HEK293 (cell line): ENCODE results near the gene ECM1.

Experiments
- BCL11A ChIP-seq: fragments of 450-650 bp; formaldehyde crosslinking; IDR thresholded peaks from 2 replicates; pipeline ENCODE4 v1.5.1; 2016; ENCODE audit warnings: low read depth, missing biosample characterization, missing genetic modification characterization
- FEZF1 ChIP-seq: fragments of 450-650 bp; formaldehyde crosslinking; IDR thresholded peaks from 2 replicates; pipeline ENCODE4 v1.5.1; 2016; ENCODE audit warnings: missing biosample characterization, missing genetic modification characterization
- GLIS1 ChIP-seq: fragments of 450-650 bp; formaldehyde crosslinking; IDR thresholded peaks from 2 replicates; pipeline ENCODE4 v1.5.1; 2016; ENCODE audit warnings: missing biosample characterization, missing genetic modification characterization
- KLF10 ChIP-seq: fragments of 450-650 bp; IDR thresholded peaks from 2 replicates; pipeline ENCODE4 v1.5.1; 2018; ENCODE audit warnings: missing biosample characterization, mild to moderate bottlenecking, missing genetic modification characterization
- KLF16 ChIP-seq: fragments of 450-650 bp; formaldehyde crosslinking; IDR thresholded peaks from 2 replicates; pipeline ENCODE4 v1.5.1; 2017; ENCODE audit warnings: missing biosample characterization, missing genetic modification characterization
- PBX3 ChIP-seq: sonication (generic); formaldehyde crosslinking; IDR thresholded peaks from 2 replicates; pipeline ENCODE4 v1.8.1; 2022; ENCODE audit warnings: mild to moderate bottlenecking, moderate library complexity, missing genetic modification reagents
- REPIN1 ChIP-seq: fragments of 450-650 bp; formaldehyde crosslinking; IDR thresholded peaks from 2 replicates; pipeline ENCODE4 v1.5.1; 2017; ENCODE audit warnings: missing biosample characterization, missing genetic modification characterization, low read depth
- YY2 ChIP-seq: fragments of 450-650 bp; formaldehyde crosslinking; IDR thresholded peaks from 2 replicates; pipeline ENCODE4 v1.5.1; 2016; ENCODE audit warnings: missing biosample characterization, missing genetic modification characterization
- ZBTB1 ChIP-seq: fragments of 450-650 bp; formaldehyde crosslinking; IDR thresholded peaks from 2 replicates; pipeline ENCODE4 v1.5.1; 2016; ENCODE audit warnings: missing biosample characterization, missing genetic modification characterization
- ZBTB10 ChIP-seq: fragments of 450-650 bp; formaldehyde crosslinking; IDR thresholded peaks from 2 replicates; pipeline ENCODE4 v1.5.1; 2016; ENCODE audit warnings: missing biosample characterization, missing genetic modification characterization
- ZIC2 ChIP-seq: fragments of 450-650 bp; formaldehyde crosslinking; IDR thresholded peaks from 2 replicates; pipeline ENCODE4 v1.5.1; 2016; ENCODE audit warnings: missing biosample characterization, missing genetic modification characterization
- ZNF132 ChIP-seq: fragments of 450-650 bp; formaldehyde crosslinking; IDR thresholded peaks from 2 replicates; pipeline ENCODE4 v1.5.1; 2017; ENCODE audit warnings: missing biosample characterization, missing genetic modification characterization, borderline replicate concordance
- ZNF214 ChIP-seq: fragments of 450-650 bp; formaldehyde crosslinking; IDR thresholded peaks from 2 replicates; pipeline ENCODE4 v1.5.1; 2017; ENCODE audit warnings: missing biosample characterization, mild to moderate bottlenecking, missing genetic modification characterization, borderline replicate concordance
- ZNF274 ChIP-seq, 2 experiments: fragments of 200-500 bp in 1 of 2; fragments of 450-650 bp in 1 of 2; sonication (Bioruptor generic) in 1 of 2; formaldehyde crosslinking in 1 of 2; IDR thresholded peaks; 2 replicates each; pipeline versions ENCODE4 v1.5.1 to v1.6.1; 2014 to 2016; ENCODE audit warnings: borderline replicate concordance in 1 of 2, inconsistent platforms in 1 of 2, low read length in 1 of 2, missing biosample characterization in 1 of 2, missing genetic modification characterization in 1 of 2
- ZNF335 ChIP-seq: fragments of 450-650 bp; formaldehyde crosslinking; conservative IDR thresholded peaks from 2 replicates; pipeline ENCODE4 v1.5.1; 2016; ENCODE audit warnings: missing biosample characterization, missing genetic modification characterization
- ZNF37A ChIP-seq: fragments of 450-650 bp; IDR thresholded peaks from 2 replicates; pipeline ENCODE4 v1.5.1; 2018; ENCODE audit warnings: missing biosample characterization, missing genetic modification characterization
- ZNF548 ChIP-seq: fragments of 450-650 bp; formaldehyde crosslinking; IDR thresholded peaks from 2 replicates; pipeline ENCODE4 v1.5.1; 2016; ENCODE audit warnings: missing biosample characterization, missing genetic modification characterization
- ZNF623 ChIP-seq: fragments of 450-650 bp; formaldehyde crosslinking; IDR thresholded peaks from 2 replicates; pipeline ENCODE4 v1.5.1; 2016; ENCODE audit warnings: missing biosample characterization, missing genetic modification characterization
- ZNF701 ChIP-seq: fragments of 450-650 bp; formaldehyde crosslinking; IDR thresholded peaks from 2 replicates; pipeline ENCODE4 v1.5.1; 2016; ENCODE audit warnings: missing biosample characterization, missing genetic modification characterization
- ZNF704 ChIP-seq: fragments of 450-650 bp; formaldehyde crosslinking; IDR thresholded peaks from 2 replicates; pipeline ENCODE4 v1.5.1; 2016; ENCODE audit warnings: missing biosample characterization, missing genetic modification characterization
- ZSCAN18 ChIP-seq: fragments of 450-650 bp; formaldehyde crosslinking; IDR thresholded peaks from 2 replicates; pipeline ENCODE4 v1.5.1; 2016; ENCODE audit warnings: missing biosample characterization, missing genetic modification characterization
- ZSCAN30 ChIP-seq: fragments of 450-650 bp; IDR thresholded peaks from 2 replicates; pipeline ENCODE4 v1.5.1; 2018; ENCODE audit warnings: missing biosample characterization, mild to moderate bottlenecking, missing genetic modification characterization, moderate library complexity
- ZXDB ChIP-seq: fragments of 450-650 bp; formaldehyde crosslinking; IDR thresholded peaks from 2 replicates; pipeline ENCODE4 v1.5.1; 2016; ENCODE audit warnings: missing biosample characterization, missing genetic modification characterization
- TF ChIP-seq, protein P1 (sequence below): fragments of 450-650 bp; formaldehyde crosslinking; IDR thresholded peaks from 2 replicates; pipeline ENCODE4 v1.5.1; 2016; ENCODE audit warnings: missing biosample characterization, missing genetic modification characterization
- TF ChIP-seq, protein P2 (sequence below): fragments of 450-650 bp; formaldehyde crosslinking; IDR thresholded peaks from 2 replicates; pipeline ENCODE4 v1.5.1; 2016; ENCODE audit warnings: missing biosample characterization, missing genetic modification characterization
- TF ChIP-seq, protein P3 (sequence below): fragments of 450-650 bp; formaldehyde crosslinking; IDR thresholded peaks from 2 replicates; pipeline ENCODE4 v1.5.1; 2016; ENCODE audit warnings: missing biosample characterization, missing genetic modification characterization

Gene ECM1

DNA sequence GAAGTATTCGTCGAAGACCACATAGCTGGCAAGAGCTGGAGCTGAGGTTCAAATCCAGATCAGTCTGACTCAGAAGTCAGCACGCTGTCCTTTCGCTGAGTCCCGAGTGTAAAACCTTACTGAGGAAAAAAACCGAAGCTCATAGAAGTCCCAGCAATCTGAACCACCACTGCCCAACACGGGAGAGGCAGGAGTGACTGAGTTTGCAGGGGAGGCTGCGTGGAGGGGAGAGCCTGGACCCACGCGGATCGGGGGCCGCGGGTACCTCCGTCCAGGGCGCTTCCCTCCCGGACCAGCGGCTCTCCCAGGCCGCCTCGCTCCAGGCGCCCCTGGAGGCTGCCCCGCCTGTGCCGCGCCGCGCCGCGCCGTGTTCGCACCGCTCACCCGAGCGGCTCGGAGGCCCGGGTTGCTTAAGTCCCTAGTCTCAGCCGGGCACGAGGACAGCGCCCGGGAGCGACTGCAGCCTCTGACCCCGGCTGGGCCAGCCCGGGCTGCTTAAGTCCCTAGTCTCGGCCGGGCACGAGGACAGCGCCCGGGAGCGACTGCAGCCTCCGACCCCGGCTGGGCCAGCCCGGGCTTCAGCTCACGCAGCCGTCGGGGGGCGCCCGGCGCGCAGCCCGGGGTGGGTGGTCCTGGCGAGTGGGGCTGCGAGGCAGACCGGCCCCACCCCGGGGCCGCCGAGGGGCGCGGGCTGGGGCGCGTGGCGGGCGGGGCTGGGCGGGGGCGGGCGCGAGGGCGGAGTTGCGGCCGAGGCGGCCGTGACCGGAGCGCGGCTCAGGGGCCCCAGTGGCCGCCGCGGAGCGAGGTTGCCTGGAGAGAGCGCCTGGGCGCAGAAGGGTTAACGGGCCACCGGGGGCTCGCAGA is 41.0 kb downstream of the ECM1 start, which contains the start of gene ADAMTSL4 (continued):
- no peak for TF ChIP-seq ZNF214 (tag by site-specific recombination)
- peak; percentile 27 for TF ChIP-seq ZIC2 (tag by site-specific recombination)
- no peak for TF ChIP-seq ZNF37A (tag by site-specific recombination)
- no peak for TF ChIP-seq KLF16
- TF ChIP-seq, protein P1, sequence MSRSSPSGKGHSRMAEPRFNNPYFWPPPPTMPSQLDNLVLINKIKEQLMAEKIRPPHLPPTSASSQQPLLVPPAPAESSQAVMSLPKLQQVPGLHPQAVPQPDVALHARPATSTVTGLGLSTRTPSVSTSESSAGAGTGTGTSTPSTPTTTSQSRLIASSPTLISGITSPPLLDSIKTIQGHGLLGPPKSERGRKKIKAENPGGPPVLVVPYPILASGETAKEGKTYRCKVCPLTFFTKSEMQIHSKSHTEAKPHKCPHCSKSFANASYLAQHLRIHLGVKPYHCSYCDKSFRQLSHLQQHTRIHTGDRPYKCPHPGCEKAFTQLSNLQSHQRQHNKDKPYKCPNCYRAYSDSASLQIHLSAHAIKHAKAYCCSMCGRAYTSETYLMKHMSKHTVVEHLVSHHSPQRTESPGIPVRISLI (tag by site-specific recombination) = no peak
- no peak for TF ChIP-seq ZSCAN18 (tag by site-specific recombination)
- TF ChIP-seq ZNF548 (tag by site-specific recombination) = no peak
- TF ChIP-seq, protein P2, sequence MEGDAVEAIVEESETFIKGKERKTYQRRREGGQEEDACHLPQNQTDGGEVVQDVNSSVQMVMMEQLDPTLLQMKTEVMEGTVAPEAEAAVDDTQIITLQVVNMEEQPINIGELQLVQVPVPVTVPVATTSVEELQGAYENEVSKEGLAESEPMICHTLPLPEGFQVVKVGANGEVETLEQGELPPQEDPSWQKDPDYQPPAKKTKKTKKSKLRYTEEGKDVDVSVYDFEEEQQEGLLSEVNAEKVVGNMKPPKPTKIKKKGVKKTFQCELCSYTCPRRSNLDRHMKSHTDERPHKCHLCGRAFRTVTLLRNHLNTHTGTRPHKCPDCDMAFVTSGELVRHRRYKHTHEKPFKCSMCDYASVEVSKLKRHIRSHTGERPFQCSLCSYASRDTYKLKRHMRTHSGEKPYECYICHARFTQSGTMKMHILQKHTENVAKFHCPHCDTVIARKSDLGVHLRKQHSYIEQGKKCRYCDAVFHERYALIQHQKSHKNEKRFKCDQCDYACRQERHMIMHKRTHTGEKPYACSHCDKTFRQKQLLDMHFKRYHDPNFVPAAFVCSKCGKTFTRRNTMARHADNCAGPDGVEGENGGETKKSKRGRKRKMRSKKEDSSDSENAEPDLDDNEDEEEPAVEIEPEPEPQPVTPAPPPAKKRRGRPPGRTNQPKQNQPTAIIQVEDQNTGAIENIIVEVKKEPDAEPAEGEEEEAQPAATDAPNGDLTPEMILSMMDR (tag by site-specific recombination) = peak; percentile 42; the same call in 1 of the 2 replicates
- TF ChIP-seq, protein P3, sequence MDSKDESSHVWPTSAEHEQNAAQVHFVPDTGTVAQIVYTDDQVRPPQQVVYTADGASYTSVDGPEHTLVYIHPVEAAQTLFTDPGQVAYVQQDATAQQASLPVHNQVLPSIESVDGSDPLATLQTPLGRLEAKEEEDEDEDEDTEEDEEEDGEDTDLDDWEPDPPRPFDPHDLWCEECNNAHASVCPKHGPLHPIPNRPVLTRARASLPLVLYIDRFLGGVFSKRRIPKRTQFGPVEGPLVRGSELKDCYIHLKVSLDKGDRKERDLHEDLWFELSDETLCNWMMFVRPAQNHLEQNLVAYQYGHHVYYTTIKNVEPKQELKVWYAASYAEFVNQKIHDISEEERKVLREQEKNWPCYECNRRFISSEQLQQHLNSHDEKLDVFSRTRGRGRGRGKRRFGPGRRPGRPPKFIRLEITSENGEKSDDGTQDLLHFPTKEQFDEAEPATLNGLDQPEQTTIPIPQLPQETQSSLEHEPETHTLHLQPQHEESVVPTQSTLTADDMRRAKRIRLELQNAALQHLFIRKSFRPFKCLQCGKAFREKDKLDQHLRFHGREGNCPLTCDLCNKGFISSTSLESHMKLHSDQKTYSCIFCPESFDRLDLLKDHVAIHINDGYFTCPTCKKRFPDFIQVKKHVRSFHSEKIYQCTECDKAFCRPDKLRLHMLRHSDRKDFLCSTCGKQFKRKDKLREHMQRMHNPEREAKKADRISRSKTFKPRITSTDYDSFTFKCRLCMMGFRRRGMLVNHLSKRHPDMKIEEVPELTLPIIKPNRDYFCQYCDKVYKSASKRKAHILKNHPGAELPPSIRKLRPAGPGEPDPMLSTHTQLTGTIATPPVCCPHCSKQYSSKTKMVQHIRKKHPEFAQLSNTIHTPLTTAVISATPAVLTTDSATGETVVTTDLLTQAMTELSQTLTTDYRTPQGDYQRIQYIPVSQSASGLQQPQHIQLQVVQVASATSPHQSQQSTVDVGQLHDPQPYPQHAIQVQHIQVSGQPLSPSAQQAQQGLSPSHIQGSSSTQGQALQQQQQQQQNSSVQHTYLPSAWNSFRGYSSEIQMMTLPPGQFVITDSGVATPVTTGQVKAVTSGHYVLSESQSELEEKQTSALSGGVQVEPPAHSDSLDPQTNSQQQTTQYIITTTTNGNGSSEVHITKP (tag by site-specific recombination) = no peak
- no peak for TF ChIP-seq ZBTB1 (tag by site-specific recombination)
- TF ChIP-seq ZBTB10 (tag by site-specific recombination) = no peak
- TF ChIP-seq FEZF1 (tag by site-specific recombination) = no peak
- TF ChIP-seq BCL11A (tag by site-specific recombination) = no peak
- no peak for TF ChIP-seq YY2 (tag by site-specific recombination)
- TF ChIP-seq ZNF701 (tag by site-specific recombination) = no peak
- 0 out of 2 replicates have a peak, but pooled peaks have one; percentile 16 for TF ChIP-seq ZSCAN30 (tag by site-specific recombination)
- TF ChIP-seq GLIS1 (tag by site-specific recombination) = peak; percentile 86
- no peak for TF ChIP-seq ZNF704 (tag by site-specific recombination)
- TF ChIP-seq ZNF623 (tag by site-specific recombination) = no peak
- peak; percentile 59 for TF ChIP-seq ZXDB (tag by site-specific recombination)
- TF ChIP-seq ZNF132 (tag by site-specific recombination) = no peak
- TF ChIP-seq REPIN1 (tag by site-specific recombination) = no peak
- TF ChIP-seq KLF10 (tag by site-specific recombination) = no peak
- TF ChIP-seq ZNF335 (tag by site-specific recombination) = peak; percentile 72
- TF ChIP-seq ZNF274 (IDR thresholded peaks at IDR 0.05; ENCODE audit: low read length) = no peak
- no peak for TF ChIP-seq ZNF274 (tag by site-specific recombination; IDR thresholded peaks at IDR 0.05; ENCODE audit: borderline replicate concordance)
- TF ChIP-seq PBX3 (CRISPR knock-in tag) = peak; percentile 53; the same call in 1 of the 2 replicates
